CD14-positive monocyte (primary cell): ENCODE data around the gene TOPBP1. TPM values are rescaled to one million over a fixed set of nuclear protein-coding genes. Genes with fewer than 3 reads are reported as not detected.

Source experiments
- DNase-seq, 3 donors: peaks; one replicate each; pipeline ENCODE4 v3.0.0-alpha.2; 2011 to 2022
- H2AFZ ChIP-seq: 2 replicates; pipeline ENCODE4 v1.6.0; 2012; ENCODE audit warnings: mild to moderate bottlenecking, low read depth, low read length, inconsistent platforms; ENCODE audit not compliant: insufficient read depth, poor library complexity, severe bottlenecking
- H3K27ac ChIP-seq, 2 donors: 1 replicate in 1 of 2; 2 replicates in 1 of 2; pipeline ENCODE4 v1.5.1; 2012 to 2013; ENCODE audit warnings: low read length in 2 of 2, control low read depth in 1 of 2, inconsistent platforms in 1 of 2, low read depth in 1 of 2, mild to moderate bottlenecking in 1 of 2
- H3K27me3 ChIP-seq, 2 donors: one replicate each; pipeline versions ENCODE4 v1.6.0 to v1.6.1; 2011 to 2013; ENCODE audit warnings: low read length in 2 of 2; ENCODE audit not compliant: control insufficient read depth in 2 of 2, insufficient read depth in 2 of 2
- H3K36me3 ChIP-seq, 2 donors: replicated peaks in 1 of 2; 1 replicate in 1 of 2; 2 replicates in 1 of 2; pipeline versions ENCODE4 v1.5.1 to v1.6.1; 2012 to 2013; ENCODE audit warnings: low read length in 2 of 2, control low read depth in 1 of 2, inconsistent platforms in 1 of 2, mild to moderate bottlenecking in 1 of 2; ENCODE audit not compliant: insufficient read depth in 2 of 2, control insufficient read depth in 1 of 2
- H3K4me1 ChIP-seq, 2 donors: 1 replicate in 1 of 2; 2 replicates in 1 of 2; pipeline versions ENCODE4 v1.5.1 to v1.6.1; 2012 to 2013; ENCODE audit warnings: low read length in 2 of 2, control low read depth in 1 of 2, inconsistent platforms in 1 of 2, mild to moderate bottlenecking in 1 of 2, moderate library complexity in 1 of 2; ENCODE audit not compliant: insufficient read depth in 2 of 2, control insufficient read depth in 1 of 2
- H3K4me2 ChIP-seq: replicated peaks from 2 replicates; pipeline ENCODE3; 2012; ENCODE audit warnings: low read length, moderate library complexity, mild to moderate bottlenecking; ENCODE audit not compliant: poor library complexity, severe bottlenecking; ENCODE audit errors: extremely low read depth
- H3K4me3 ChIP-seq, 3 experiments: fragments of 200-600 bp in 1 of 3; sonication (generic) in 1 of 3; replicated peaks in 1 of 3; 1 replicate in 2 of 3; 2 replicates in 1 of 3; pipeline ENCODE4 v1.5.1; 2011 to 2013; ENCODE audit warnings: low read length in 3 of 3, mild to moderate bottlenecking in 3 of 3, control low read depth in 2 of 3, low read depth in 2 of 3, inconsistent platforms in 1 of 3, moderate library complexity in 1 of 3
- H3K79me2 ChIP-seq: 2 replicates; pipeline ENCODE4 v1.6.0; 2012; ENCODE audit warnings: mild to moderate bottlenecking, control low read depth, inconsistent platforms, low read length, moderate library complexity; ENCODE audit not compliant: insufficient read depth
- H3K9ac ChIP-seq: 2 replicates; pipeline ENCODE4 v1.6.0; 2017; ENCODE audit warnings: low read length, mild to moderate bottlenecking; ENCODE audit not compliant: insufficient read depth, poor library complexity, severe bottlenecking
- H3K9me3 ChIP-seq, 2 donors: replicated peaks in 1 of 2; 1 replicate in 1 of 2; 2 replicates in 1 of 2; pipeline versions ENCODE4 v1.5.1 to v1.6.1; 2012 to 2013; ENCODE audit warnings: low read length in 2 of 2, control low read depth in 1 of 2; ENCODE audit not compliant: control insufficient read depth in 1 of 2, insufficient read depth in 1 of 2
- H4K20me1 ChIP-seq: 2 replicates; pipeline ENCODE4 v1.6.0; 2012; ENCODE audit warnings: mild to moderate bottlenecking, low read length, control low read depth, moderate library complexity; ENCODE audit not compliant: insufficient read depth
- H3K27ac Mint-ChIP-seq, 7 donors: one replicate each; pipeline ENCODE4 v1.8.0; 2020; ENCODE audit warnings: mild to moderate bottlenecking in 7 of 7, mixed read lengths in 7 of 7, moderate library complexity in 6 of 7, inconsistent platforms in 2 of 7
- H3K27me3 Mint-ChIP-seq, 3 donors: one replicate each; pipeline ENCODE4 v1.8.0; 2021 to 2022; ENCODE audit warnings: low read depth in 3 of 3, mild to moderate bottlenecking in 3 of 3, mixed read lengths in 3 of 3, moderate library complexity in 3 of 3, inconsistent platforms in 1 of 3
- H3K36me3 Mint-ChIP-seq, 2 donors: one replicate each; pipeline ENCODE4 v1.8.0; 2020; ENCODE audit warnings: mixed read lengths in 2 of 2, inconsistent platforms in 1 of 2, mild to moderate bottlenecking in 1 of 2
- H3K4me1 Mint-ChIP-seq: one replicate; pipeline ENCODE4 v1.8.0; 2020; ENCODE audit warnings: mild to moderate bottlenecking, mixed read lengths
- H3K4me3 Mint-ChIP-seq, 2 donors: one replicate each; pipeline ENCODE4 v1.8.0; 2020; ENCODE audit warnings: mild to moderate bottlenecking in 2 of 2, mixed read lengths in 2 of 2, moderate library complexity in 1 of 2
- H3K9me3 Mint-ChIP-seq, 7 donors: one replicate each; pipeline ENCODE4 v1.8.0; 2020 to 2022; ENCODE audit warnings: mixed read lengths in 7 of 7, mild to moderate bottlenecking in 6 of 7, moderate library complexity in 6 of 7, inconsistent platforms in 2 of 7
- WGBS: methylation state at CpG from one replicate; pipeline ENCODE4 v1.1.5; 2013; ENCODE audit warnings: missing lambda C conversion rate; ENCODE audit not compliant: insufficient coverage; 5-methylcytosine and 5-hydroxymethylcytosine counted together
- intact Hi-C, 2 donors: fragments of 100-400 bp; cut with micrococcal nuclease; formaldehyde crosslinking; loops; one replicate each; pipeline versions ENCODE4 v1.15.0 to v1.15.1; 2023
- polyA plus RNA-seq, 3 donors: library from polyadenylated mRNA; depleted of rRNA in 1 of 3; unstranded in 2 of 3; stranded (reverse) in 1 of 3; fragments of 300-500 nt in 2 of 3; fragments of >200 nt in 1 of 3; fragmentation: Illumina TruSeq in 2 of 3; gene quantifications; 1 replicate in 2 of 3; 2 replicates in 1 of 3; pipeline ENCODE4 v1.2.3, GENCODE V29; 2012 to 2021
- TF ChIP-seq, protein P1 (sequence below): fragments of 200-600 bp; IDR thresholded peaks from one replicate; pipeline ENCODE4 v1.8.0; 2022; ENCODE audit warnings: antibody characterized with exemption, mild to moderate bottlenecking

The TOPBP1 gene
- polyA plus RNA-seq, 3 donors: 4.9 to 24.3 (median 7.0) TPM

DNA sequence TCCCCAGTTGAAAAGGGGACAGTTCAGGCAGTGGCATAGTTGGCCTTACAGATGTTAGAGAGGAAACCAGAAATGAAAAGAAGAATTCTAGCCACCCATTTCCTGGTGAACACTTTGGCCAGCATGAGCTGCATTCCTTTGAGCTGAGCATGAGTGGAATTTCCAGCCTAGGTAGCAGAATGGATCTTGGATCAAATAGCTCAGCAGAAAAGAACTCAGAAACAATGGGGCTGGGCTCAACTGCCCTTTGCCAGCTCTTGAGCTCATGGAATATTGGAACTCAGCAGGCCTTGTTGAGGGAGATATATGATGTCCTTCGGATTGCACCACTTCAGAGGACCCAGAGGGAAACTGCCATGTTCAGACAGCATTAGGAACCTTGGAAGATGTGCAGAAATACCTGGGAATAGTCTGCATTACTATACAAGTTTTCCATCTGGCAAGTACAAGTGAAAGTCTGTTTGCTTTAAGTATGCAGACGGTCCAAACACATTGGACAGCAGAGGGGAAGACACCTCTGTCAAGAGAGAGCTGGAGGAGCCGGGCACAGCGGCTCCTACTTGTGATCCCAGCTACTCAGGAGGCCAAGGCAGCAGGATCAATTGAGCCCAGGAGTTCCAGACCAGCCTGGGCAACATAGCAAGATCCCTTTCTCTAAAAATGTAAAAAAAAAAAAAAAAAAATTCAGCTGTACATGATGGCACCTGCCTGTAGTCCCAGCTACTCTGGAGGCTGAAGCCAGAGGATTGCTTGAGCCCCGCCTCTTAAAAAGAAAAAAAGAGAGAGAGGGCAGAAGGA lies 91.4 kb downstream of the TOPBP1 start:
- Histone ChIP-seq H3K4me1 (peaks cover 47 to 56% of the 10 kb centered on the region in 2 donors), H3K4me2 (no peak overlapping the region), H3K36me3 (peaks cover 3 to 4% of the 10 kb centered on the region in 2 donors), H3K9me3 (no peaks in the 10 kb centered on the region), H3K4me3 (no peak overlapping the region), H3K79me2 (peaks cover 12% of the 10 kb centered on the region), H3K9ac (no peak overlapping the region), H3K27me3 (no peaks in the 10 kb centered on the region), H3K27ac (no peak overlapping the region), H4K20me1 (peaks cover 8% of the 10 kb centered on the region), H2AFZ (no peak overlapping the region)
- Mint-ChIP-seq H3K36me3 (peaks cover 0 to 7% of the 10 kb centered on the region in 2 donors), H3K9me3 (peaks cover 0 to 3% (median 0%) of the 10 kb centered on the region in 7 donors), H3K27ac (peak overlapping the region in 6 of 7 donors; percentile 75 to 100 (median 90)), H3K4me1 (peaks cover 58% of the 10 kb centered on the region), H3K4me3 (no peak overlapping the region), H3K27me3 (peaks cover 0 to 6% (median 2%) of the 10 kb centered on the region in 3 donors)
- 100% methylated on average over 2 of the region's 5 CpGs for whole genome bisulfite sequencing
- TF ChIP-seq, protein P1, sequence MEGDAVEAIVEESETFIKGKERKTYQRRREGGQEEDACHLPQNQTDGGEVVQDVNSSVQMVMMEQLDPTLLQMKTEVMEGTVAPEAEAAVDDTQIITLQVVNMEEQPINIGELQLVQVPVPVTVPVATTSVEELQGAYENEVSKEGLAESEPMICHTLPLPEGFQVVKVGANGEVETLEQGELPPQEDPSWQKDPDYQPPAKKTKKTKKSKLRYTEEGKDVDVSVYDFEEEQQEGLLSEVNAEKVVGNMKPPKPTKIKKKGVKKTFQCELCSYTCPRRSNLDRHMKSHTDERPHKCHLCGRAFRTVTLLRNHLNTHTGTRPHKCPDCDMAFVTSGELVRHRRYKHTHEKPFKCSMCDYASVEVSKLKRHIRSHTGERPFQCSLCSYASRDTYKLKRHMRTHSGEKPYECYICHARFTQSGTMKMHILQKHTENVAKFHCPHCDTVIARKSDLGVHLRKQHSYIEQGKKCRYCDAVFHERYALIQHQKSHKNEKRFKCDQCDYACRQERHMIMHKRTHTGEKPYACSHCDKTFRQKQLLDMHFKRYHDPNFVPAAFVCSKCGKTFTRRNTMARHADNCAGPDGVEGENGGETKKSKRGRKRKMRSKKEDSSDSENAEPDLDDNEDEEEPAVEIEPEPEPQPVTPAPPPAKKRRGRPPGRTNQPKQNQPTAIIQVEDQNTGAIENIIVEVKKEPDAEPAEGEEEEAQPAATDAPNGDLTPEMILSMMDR: no peak
- no peak for DNase-seq
- intact Hi-C loops: loop anchor here in 1 of 2 donors (5.0 to 10.0 kb wide), 2 partner anchors 234 to 848 kb away; partner anchors contain the start of genes NPHP3 and SRPRB

- Histone ChIP-seq H3K27me3 (no peaks in the 10 kb centered on the region), H3K27ac (no peak overlapping the region), H3K4me1 (peaks cover 41 to 50% of the 10 kb centered on the region in 2 donors), H3K4me2 (no peak overlapping the region), H3K4me3 (no peak overlapping the region), H3K9me3 (no peaks in the 10 kb centered on the region), H2AFZ (no peak overlapping the region), H3K36me3 (no peaks in the 10 kb centered on the region), H4K20me1 (no peaks in the 10 kb centered on the region), H3K9ac (no peak overlapping the region), H3K79me2 (no peaks in the 10 kb centered on the region)
- intact Hi-C loops: loop anchor here in 1 of 2 donors (5.0 kb wide), 1 partner anchor 36 kb away; no protein-coding TSS in a partner anchor
- peaks cover 0 to 6% (median 2%) of the 10 kb centered on the region in 3 donors for H3K27me3 Mint-ChIP-seq
- WGBS: 93% methylated on average over 5 of the region's 8 CpGs
- H3K4me1 Mint-ChIP-seq: peaks cover 53% of the 10 kb centered on the region
- no peak overlapping the region for H3K4me3 Mint-ChIP-seq
- H3K27ac Mint-ChIP-seq: peak overlapping the region in 3 of 7 donors; percentile 26 to 46 (median 33)
- no peaks in the 10 kb centered on the region for H3K36me3 Mint-ChIP-seq
- H3K9me3 Mint-ChIP-seq: peaks cover 0 to 3% (median 0%) of the 10 kb centered on the region in 7 donors
- TF ChIP-seq, protein P1: no peak
- DNase-seq: peak in 1 of 3 donors; percentile 28
Measured at GRCh38 chr3:133568294-133569014, 93.3 kb downstream of the TOPBP1 start.
